A549 (cell line): ENCODE data around the gene PRR5.

Experiments used
- CEBPB ChIP-seq, 2 experiments: fragments of >200 bp in 1 of 2; sonication (Bioruptor Twin) in 1 of 2; formaldehyde crosslinking in 1 of 2; IDR thresholded peaks; 2 replicates each; pipeline ENCODE4 v1.6.1; 2012 to 2016
- CTCF ChIP-seq: fragments of >200 bp; sonication (Bioruptor Twin); formaldehyde crosslinking; IDR thresholded peaks from 3 replicates; pipeline ENCODE4 v1.5.1; 2016
- MAX ChIP-seq: IDR thresholded peaks from 2 replicates; pipeline ENCODE4 v1.6.1; 2012
- POLR2A ChIP-seq: IDR thresholded peaks from 2 replicates; pipeline ENCODE4 v1.6.1; 2012; ENCODE audit warnings: mild to moderate bottlenecking, low read length
- ZSCAN20 ChIP-seq: fragments of 250-450 bp; sonication (Bioruptor Pico); IDR thresholded peaks from 2 replicates; pipeline ENCODE4 v1.8.0; 2022; ENCODE audit warnings: mild to moderate bottlenecking, moderate library complexity

GRCh38 chr22:44692662-44693007 lies 9.4 kb upstream of the PRR5 start:
- no peak for TF ChIP-seq ZSCAN20 (CRISPR knock-in tag)
- no peak for TF ChIP-seq CTCF
- no peak for TF ChIP-seq POLR2A
- no peak for TF ChIP-seq CEBPB (IDR thresholded peaks at IDR 0.05)
- no peak for TF ChIP-seq MAX
